ENCODE results near the gene TCFL5. TPM values are rescaled to one million over a fixed set of nuclear protein-coding genes. Genes with fewer than 3 reads are reported as not detected.
A peak's percentile ranks its signal among the peaks of the same experiment; 100 is the strongest.

TCFL5 gene
- total RNA-seq, 1 experiment from 2014 or later: 11.7 TPM

DNA sequence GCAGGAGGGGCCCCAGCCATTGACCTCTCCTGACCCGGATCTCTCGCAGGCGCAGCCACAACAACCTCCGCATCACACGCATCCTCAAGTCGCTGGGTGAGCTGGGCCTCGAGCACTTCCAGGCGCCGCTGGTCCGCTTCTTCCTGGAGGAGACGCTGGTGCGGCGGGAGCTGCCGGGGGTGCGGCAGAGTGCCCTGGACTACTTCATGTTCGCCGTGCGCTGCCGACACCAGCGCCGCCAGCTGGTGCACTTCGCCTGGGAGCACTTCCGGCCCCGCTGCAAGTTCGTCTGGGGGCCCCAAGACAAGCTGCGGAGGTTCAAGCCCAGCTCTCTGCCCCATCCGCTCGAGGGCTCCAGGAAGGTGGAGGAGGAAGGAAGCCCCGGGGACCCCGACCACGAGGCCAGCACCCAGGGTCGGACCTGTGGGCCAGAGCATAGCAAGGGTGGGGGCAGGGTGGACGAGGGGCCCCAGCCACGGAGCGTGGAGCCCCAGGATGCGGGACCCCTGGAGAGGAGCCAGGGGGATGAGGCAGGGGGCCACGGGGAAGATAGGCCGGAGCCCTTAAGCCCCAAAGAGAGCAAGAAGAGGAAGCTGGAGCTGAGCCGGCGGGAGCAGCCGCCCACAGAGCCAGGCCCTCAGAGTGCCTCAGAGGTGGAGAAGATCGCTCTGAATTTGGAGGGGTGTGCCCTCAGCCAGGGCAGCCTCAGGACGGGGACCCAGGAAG is 49.3 kb downstream of the TCFL5 start:
- DNase-seq (ENCODE audit: low read depth): no peak

GRCh38 chr20:62811720-62812119 is 49.9 kb downstream of the TCFL5 start:
- no peak for DNase-seq (ENCODE audit: low read depth)

DNA sequence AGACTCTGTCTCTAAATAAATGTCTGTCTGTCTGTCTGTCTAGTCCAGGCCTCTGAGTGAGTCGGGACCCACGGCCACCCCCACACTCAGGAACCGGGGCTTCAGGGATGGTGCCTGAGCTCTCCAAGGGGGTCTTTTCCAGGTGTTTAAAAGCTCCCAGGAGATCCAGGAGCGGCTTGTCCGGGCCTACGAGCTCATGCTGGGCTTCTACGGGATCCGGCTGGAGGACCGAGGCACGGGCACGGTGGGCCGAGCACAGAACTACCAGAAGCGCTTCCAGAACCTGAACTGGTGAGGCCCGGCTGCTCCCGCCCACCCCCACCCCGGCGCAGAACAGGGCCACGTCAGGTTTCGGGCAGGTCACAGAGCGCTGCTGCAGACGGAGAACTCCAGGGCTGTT is 50.3 kb downstream of the TCFL5 start:
- DNase-seq (ENCODE audit: low read depth): no peak

GRCh38 chr20:62809530-62810428 is 51.8 kb downstream of the TCFL5 start:
- no peak for DNase-seq (ENCODE audit: low read depth)

DNA sequence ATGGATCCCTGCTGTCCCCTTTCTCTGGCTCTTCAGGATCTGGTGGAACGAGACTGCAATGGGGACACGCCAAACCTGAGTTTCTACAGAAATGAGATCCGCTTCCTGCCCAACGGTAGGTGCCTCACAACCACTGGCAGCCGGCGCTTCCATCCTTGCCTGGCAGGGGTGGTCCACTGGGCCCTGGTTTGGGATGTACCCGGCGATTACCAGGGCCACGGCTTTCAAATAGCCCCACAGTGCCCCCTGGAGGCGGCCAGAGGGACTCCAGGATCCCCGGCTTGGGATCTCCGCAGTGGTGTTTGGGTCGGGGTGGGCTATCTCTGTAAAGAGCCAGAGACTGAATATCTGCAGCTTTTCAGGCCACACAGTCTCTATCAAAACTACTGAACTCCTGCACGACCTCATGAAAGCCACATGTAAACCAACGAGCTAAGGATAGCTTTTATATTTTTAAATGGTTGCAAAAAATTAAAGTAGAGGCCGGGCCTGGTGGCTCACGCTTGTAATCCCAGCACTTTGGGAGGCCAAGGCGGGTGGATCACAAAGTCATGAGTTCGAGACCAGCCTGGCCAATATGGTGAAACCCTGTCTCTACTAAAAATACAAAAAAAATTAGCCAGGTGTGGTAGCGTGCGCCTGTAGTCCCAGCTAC is 53.3 kb downstream of the TCFL5 start:
- DNase-seq (ENCODE audit: low read depth): peak; percentile 52

DNA sequence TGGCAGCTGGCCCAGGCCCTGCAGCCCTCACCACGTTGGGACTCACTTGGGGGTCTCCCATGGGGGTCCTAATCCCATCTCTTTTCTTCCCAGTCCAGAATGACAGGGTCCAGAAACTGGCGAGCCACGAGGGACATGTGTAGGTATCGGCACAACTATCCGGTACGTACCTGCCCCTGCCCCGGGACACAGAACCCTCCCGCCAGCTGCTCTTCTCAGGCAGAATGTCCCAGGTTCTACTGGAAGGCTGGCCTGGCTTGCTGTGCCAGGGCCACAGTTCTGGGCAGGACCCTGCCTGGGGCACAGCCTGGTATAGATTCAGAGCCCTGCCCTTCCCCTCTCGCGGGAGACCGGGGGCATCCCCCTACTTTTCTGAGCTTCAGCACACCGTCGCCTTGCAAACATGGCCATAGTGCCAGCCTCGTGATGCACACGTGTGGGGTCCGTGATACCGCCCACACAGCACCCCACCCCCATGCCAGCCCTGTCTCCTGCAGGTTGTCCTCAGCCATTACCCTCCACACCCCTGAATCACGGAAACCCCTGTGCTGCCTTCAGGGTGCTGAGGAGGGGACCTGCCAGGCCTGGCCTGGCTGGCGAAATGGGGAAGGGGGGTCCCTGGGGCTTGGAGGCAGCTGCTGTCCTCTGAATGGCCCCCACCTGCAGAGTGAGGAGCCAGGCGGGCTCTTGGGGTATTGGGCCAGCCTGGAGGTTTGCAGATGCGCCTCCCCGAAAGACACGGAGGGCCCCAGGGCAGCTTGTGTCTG is 54.0 kb downstream of the TCFL5 start:
- no peak for DNase-seq (ENCODE audit: low read depth)

DNA sequence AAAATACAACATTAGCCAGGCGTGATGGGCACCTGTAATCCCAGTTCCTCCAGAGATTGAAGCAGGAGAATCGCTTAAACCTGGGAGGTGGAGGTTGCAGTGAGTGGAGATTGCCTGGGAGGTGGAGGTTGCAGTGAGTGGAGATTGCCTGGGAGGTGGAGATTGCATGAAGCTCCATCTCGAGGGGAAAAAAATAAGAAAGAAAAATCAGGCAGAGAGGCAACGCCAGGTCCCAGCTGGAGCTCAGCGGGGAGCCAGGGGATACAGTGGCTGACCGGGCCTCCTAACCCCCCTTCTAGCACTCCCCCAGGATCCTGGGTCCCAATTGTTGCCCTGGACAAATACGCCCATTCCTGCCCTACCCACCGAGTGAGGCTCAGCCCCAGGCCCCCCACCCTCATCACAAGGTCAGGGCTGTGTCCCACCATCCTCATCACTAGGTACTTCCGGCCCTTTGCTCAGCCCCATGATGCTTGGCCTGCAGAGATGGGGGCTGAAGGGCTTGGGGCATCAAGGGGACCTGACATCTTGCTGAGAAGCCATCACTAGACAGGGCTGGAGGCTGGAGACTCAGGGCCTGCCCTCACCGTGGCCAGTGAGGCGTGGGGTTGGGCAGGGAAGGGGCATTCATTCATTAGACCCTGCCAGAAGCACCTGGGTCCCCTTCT is 55.1 kb downstream of the TCFL5 start:
- DNase-seq (ENCODE audit: low read depth): no peak

- DNase-seq (ENCODE audit: low read depth): no peak
Observed at GRCh38 chr20:62805711-62806382, 55.8 kb downstream of the TCFL5 start.

DNA sequence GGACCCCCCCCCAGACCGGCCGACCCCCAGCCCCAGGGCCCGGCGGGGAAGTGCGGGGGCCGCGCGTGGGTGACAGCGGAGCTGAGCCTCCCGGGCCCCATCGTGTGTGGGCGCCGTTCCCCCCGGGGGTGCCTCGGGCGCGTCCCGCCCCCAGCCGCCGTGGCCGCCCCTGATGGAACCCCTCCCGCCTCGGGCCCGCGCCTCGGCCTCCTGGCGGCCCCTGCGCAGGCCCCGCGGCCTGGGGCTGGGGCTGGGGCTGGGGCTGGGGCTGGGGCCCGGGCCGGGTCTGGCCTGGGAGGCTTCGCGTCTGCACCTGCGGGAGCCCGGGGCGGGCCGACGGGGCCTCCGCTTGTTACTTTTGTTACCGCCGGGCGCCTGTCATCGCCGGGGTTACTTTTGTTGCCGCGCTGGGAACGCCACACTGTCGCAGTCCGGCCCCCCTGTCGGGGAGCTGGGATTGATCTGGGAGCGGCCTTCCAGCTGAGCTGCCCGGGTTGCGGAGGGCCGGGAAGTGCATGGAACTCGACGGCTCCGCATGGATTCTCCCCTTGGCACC is 56.4 kb downstream of the TCFL5 start:
- DNase-seq (ENCODE audit: low read depth): no peak

DNA sequence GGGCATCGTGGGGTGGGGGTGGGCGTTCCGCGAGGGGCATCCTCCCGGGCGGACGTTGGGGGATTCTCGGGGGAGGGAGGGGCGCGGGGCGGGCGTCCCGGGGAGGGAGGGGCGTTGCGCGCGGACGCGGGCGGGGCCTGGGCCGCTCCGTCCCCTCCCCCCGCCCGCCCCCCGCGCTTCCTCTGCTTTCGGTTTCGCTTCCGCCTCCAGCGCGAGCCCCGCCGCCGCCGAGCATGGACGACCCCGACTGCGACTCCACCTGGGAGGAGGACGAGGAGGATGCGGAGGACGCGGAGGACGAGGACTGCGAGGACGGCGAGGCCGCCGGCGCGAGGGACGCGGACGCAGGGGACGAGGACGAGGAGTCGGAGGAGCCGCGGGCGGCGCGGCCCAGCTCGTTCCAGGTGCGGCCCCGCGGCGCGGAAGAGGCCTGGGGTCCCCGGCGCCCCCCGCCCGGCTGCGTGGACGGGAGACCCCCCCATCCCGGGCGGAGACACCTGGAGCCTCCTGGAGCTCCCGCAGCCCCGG is 56.9 kb downstream of the TCFL5 start, which contains the start of gene OGFR:
Gene OGFR (plus strand): TSS at position 209 of the 528 bp plus-strand sequence. CDS start 25 bp downstream, at position 234.
- peak; percentile 80 for DNase-seq (ENCODE audit: low read depth)

- DNase-seq (ENCODE audit: low read depth): no peak
Observed at GRCh38 chr20:62804021-62804626, 57.5 kb downstream of the TCFL5 start.

DNA sequence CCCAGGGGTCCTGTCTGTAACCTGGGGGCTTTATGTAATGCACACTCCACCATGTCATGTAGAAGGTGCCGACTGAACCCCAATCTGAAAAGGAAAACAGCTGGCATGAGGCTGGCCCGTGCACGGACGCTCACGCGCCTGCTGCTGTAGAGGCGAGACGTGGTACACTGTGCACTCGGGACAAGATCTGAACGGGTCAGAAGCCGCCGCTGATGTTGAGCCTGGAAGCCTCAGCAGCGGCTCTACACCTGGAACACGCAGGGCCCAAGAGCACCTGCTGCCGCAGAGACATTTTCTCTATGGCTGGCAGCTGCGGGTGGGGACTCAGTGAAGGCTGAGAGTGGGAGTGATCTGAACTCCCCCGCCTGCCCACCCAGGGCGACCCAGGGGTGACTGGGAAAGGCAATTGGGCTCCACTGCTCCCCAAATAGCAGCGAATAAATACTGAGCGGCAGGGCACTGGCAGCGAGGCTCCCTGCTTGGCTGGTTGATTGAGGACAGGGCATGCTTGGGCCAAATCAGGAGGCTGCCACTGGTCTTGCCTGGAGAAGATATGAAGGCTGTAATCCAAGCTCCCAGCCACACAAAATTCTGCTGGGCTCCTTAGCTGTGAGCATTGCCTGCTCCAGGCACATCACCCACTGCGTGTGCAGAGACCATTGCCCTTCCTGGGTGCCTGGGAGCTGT is 59.5 kb downstream of the TCFL5 start:
- DNase-seq (ENCODE audit: low read depth): no peak

DNA sequence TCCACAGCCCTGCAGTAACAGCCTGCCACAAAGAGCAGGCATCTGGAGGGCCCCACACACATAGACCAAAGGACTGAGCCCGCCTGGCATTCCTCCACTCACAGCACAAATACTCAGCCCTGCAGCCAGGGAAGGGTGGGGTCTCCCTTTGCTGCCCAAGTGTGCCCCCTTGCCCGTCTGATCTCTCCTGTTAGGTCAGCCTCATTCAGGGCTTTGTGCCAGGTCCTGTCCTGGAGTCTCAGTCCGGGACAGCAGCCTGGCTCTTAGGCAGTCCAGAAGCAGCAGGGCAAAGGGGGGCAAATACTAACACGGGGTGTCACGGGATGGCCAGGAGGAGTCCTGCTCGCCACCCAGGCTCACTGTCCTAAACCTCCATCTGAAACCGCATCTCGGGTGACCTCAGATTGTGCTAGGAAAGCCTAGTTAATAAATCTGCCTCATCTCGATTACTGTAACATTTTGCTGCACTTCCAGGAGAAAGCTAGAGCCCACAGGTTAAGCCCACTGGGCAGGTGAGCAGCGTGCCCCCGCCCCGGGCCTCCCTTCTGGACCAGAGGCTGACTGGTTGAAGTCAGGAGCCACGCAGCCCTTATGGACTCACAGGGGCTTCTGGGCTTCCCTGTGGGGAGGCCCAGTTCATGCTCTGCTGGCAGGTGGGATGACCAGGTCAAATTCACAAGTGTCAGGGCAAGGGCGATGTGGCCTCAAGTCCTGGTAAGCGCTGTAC is 60.2 kb downstream of the TCFL5 start:
- DNase-seq (ENCODE audit: low read depth): no peak

- no peak for DNase-seq (ENCODE audit: low read depth)
Observed at GRCh38 chr20:62800314-62801259, 61.0 kb downstream of the TCFL5 start.

DNA sequence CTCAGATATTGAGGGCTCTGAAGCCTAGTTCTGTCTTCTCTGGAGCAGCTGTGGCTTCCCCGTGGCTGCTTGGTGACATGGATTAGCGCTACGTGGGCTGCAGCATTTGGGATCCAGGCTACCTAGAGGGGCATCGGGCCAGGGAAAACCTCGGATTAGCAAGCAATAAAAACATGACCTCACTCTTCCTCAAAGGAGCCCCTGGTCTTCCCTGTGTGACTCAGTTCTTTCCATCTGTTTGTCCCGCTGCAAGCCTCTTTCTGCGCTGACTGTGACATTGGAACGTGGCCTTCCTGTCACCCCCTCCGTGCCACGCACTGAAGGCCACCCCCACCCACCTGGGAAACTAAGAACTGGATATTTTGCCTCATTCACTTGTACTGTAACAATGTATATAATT is 61.7 kb downstream of the TCFL5 start:
- no peak for DNase-seq (ENCODE audit: low read depth)

- DNase-seq (ENCODE audit: low read depth): no peak
Observed at GRCh38 chr20:62799459-62799858, 62.2 kb downstream of the TCFL5 start.

DNA sequence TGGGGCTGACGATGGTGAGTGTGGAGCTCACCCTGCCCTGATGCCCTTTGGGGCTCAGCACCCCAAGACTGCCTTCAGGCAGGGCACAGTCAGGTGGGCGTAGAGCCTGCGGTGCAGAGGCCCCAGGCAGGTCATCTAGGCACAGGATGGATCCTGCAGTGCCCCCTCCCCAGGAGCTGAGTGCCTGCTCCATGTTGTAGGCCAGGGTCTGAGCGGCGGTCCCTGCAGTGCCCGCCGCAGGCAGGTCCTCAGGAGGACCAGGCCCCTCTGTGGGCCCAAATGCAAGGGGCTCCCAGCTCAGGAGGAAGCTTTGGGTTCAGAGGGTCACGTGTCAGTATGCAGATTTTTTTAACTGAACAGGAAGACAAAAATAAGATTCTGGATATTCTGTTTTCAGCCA is 62.6 kb downstream of the TCFL5 start:
- no peak for DNase-seq (ENCODE audit: low read depth)

Measured in Daoy (cell line).